GM23248 (cell line): ENCODE results near the gene GCN1.

Experiments
- EZH2 ChIP-seq: fragments of 200-600 bp; sonication (generic); IDR thresholded peaks from 2 replicates; pipeline ENCODE4 v1.6.1; 2018; ENCODE audit warnings: antibody characterized with exemption, mild to moderate bottlenecking; ENCODE audit not compliant: insufficient read depth, poor library complexity, severe bottlenecking
- EZH2phosphoT487 ChIP-seq: fragments of 200-600 bp; sonication (generic); IDR thresholded peaks from 2 replicates; pipeline ENCODE4 v1.6.1; 2018; ENCODE audit warnings: antibody characterized with exemption, moderate library complexity, mild to moderate bottlenecking, low read depth; ENCODE audit not compliant: insufficient read depth

DNA sequence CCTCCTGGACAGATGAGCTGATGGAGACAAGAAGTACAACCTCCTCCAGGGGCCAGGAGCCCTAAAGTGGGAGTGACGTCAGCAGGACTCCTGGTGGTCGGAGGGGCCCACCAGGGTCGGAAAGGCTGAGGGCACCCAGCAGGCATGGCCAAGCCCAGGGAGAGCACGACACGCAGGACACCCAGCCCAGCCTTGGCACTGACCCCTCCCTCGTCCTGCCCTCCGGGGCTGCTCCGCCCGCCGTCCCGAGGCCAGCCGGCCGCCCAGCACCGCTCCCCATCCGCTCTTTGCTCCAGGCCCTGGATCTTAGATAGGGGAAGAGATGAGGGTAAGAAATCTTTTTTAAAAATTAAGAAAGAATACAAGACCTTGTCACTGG is 20.8 kb upstream of the GCN1 start:
- no peak for TF ChIP-seq EZH2
- TF ChIP-seq EZH2phosphoT487, result no peak
